ENCODE results near the gene PSAPL1.

The PSAPL1 gene

DNA sequence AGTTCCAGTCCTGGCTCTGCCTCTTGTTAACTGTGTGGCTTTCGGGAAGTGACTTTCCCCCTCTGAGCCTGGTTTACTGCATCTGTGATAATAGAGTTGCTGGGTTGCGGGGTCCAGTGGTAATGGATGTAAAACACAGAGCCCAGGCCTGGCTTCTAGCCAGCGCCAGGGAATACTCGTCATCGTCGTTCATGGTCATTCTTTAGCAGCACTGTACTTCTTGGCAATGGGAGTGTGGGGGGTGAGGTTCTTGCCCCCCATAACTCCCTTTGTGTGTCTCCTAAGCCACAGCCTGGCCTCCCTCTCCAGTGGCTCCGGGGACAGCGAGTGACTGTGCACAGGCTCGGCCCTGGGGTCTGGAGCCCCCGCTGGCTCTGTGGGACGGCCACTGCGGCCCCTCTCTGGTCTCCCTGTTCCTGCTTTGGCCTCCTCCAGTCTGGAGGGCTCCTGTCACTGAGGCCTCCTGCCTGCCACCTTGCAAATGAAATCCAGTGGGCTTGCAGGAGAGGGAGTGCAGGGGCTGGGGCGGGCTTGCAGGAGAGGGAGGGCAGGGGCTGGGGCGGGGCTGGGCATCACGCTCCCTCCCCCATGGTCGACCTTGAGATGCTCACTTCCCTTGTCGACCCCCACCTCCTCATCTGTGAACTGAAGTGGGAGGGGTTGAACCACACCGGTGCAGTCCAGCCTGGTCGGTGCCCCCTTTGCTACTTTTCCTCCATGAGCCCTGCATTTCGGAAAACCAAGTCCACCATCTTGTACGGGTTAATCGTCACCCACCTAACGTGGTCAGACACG, 13.2 kb downstream of the PSAPL1 start:
- TF ChIP-seq GABPA (IDR thresholded peaks at IDR 0.05; ENCODE audit: low read depth), result no peak
- TF ChIP-seq, protein P1, sequence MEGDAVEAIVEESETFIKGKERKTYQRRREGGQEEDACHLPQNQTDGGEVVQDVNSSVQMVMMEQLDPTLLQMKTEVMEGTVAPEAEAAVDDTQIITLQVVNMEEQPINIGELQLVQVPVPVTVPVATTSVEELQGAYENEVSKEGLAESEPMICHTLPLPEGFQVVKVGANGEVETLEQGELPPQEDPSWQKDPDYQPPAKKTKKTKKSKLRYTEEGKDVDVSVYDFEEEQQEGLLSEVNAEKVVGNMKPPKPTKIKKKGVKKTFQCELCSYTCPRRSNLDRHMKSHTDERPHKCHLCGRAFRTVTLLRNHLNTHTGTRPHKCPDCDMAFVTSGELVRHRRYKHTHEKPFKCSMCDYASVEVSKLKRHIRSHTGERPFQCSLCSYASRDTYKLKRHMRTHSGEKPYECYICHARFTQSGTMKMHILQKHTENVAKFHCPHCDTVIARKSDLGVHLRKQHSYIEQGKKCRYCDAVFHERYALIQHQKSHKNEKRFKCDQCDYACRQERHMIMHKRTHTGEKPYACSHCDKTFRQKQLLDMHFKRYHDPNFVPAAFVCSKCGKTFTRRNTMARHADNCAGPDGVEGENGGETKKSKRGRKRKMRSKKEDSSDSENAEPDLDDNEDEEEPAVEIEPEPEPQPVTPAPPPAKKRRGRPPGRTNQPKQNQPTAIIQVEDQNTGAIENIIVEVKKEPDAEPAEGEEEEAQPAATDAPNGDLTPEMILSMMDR (IDR thresholded peaks at IDR 0.05; ENCODE audit: insufficient read depth, low read length), result no peak
- no peak for TF ChIP-seq POLR2AphosphoS5 (IDR thresholded peaks at IDR 0.05; ENCODE audit: low read depth)
- no peak for TF ChIP-seq SPI1 (IDR thresholded peaks at IDR 0.05; ENCODE audit: borderline replicate concordance, low read depth)
- TF ChIP-seq, protein P2, sequence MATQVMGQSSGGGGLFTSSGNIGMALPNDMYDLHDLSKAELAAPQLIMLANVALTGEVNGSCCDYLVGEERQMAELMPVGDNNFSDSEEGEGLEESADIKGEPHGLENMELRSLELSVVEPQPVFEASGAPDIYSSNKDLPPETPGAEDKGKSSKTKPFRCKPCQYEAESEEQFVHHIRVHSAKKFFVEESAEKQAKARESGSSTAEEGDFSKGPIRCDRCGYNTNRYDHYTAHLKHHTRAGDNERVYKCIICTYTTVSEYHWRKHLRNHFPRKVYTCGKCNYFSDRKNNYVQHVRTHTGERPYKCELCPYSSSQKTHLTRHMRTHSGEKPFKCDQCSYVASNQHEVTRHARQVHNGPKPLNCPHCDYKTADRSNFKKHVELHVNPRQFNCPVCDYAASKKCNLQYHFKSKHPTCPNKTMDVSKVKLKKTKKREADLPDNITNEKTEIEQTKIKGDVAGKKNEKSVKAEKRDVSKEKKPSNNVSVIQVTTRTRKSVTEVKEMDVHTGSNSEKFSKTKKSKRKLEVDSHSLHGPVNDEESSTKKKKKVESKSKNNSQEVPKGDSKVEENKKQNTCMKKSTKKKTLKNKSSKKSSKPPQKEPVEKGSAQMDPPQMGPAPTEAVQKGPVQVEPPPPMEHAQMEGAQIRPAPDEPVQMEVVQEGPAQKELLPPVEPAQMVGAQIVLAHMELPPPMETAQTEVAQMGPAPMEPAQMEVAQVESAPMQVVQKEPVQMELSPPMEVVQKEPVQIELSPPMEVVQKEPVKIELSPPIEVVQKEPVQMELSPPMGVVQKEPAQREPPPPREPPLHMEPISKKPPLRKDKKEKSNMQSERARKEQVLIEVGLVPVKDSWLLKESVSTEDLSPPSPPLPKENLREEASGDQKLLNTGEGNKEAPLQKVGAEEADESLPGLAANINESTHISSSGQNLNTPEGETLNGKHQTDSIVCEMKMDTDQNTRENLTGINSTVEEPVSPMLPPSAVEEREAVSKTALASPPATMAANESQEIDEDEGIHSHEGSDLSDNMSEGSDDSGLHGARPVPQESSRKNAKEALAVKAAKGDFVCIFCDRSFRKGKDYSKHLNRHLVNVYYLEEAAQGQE (IDR thresholded peaks at IDR 0.05; ENCODE audit: insufficient replicate concordance, low read depth), result no peak
- no peaks in the 10 kb centered on the region for H3K27me3 ChIP-seq (ENCODE audit: insufficient read depth, poor library complexity, severe bottlenecking)
- H3K4me3 ChIP-seq (replicated peaks; ENCODE audit: insufficient read depth, low read length), result no peak overlapping the region
- no peak overlapping the region for H3K27ac ChIP-seq (replicated peaks)
- no peak for DNase-seq (ENCODE audit: low read depth in 1 of 2, low spot score in 1 of 2)

DNA sequence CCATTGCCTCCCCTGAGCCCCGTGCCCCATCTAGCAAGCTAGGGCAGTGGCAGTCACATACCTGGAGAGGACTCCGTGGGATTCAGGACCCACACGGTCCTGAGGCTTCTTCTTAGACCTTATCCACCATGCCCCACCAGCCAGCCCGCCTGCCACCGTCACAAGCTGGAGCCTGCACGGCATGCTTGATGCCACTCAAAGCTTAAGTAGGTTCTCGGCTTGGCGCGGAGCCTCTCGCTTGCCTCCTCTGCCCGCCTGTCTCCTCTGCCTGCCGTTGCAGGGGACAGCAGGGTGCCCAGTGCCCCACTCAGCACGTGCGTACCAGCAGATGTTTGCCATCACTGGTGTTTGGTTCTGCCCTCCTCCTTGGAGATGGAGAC, 14.1 kb downstream of the PSAPL1 start:
- Histone ChIP-seq H3K4me3 (replicated peaks; ENCODE audit: insufficient read depth, low read length) (no peak overlapping the region), H3K27ac (replicated peaks) (no peak overlapping the region), H3K27me3 (ENCODE audit: insufficient read depth, poor library complexity, severe bottlenecking) (no peaks in the 10 kb centered on the region)
- TF ChIP-seq, protein P1 (IDR thresholded peaks at IDR 0.05; ENCODE audit: insufficient read depth, low read length), result no peak
- TF ChIP-seq, protein P2 (IDR thresholded peaks at IDR 0.05; ENCODE audit: insufficient replicate concordance, low read depth), result no peak
- TF ChIP-seq POLR2AphosphoS5 (IDR thresholded peaks at IDR 0.05; ENCODE audit: low read depth), result no peak
- no peak for TF ChIP-seq GABPA (IDR thresholded peaks at IDR 0.05; ENCODE audit: low read depth)
- no peak for TF ChIP-seq SPI1 (IDR thresholded peaks at IDR 0.05; ENCODE audit: borderline replicate concordance, low read depth)
- no peak for DNase-seq (ENCODE audit: low read depth in 1 of 2, low spot score in 1 of 2)

DNA sequence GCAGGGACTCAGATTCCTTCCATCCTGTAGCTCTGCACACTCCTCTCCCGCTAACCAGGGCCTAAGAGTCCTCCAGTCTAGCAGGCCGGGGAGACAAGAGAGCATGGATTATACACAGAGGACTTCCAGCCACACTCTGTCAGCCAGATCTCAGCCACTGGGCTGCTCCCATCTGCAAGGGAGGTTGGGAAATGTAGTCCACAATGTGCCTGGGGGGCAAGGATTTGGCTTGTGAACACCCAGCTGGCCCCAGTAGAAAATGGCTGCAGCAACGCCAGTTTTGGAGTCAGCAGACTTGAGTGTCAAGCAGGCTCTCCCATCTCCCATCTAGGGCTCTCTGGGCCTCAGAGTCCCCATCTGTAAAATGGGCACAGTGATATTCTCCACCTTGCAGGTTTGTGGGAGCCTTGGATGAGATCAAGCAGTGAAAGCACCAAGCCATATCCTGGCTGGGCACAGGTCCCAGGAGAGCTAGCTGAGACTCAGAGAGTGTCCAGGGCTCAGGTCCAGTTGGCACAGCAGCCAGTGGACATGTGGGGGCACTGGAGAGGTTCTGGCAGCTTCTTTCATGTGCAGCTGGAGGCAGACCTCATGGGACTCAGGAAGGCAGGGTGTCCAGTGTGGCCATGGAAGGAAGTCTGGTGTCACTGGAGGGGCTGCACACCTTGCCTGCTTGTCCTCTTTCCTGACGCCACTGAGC, 14.6 kb downstream of the PSAPL1 start:
- H3K27me3 ChIP-seq (ENCODE audit: insufficient read depth, poor library complexity, severe bottlenecking), result no peaks in the 10 kb centered on the region
- no peak overlapping the region for H3K27ac ChIP-seq (replicated peaks)
- DNase-seq (ENCODE audit: low read depth in 1 of 2, low spot score in 1 of 2), result no peak
- TF ChIP-seq GABPA (IDR thresholded peaks at IDR 0.05; ENCODE audit: low read depth), result no peak
- TF ChIP-seq, protein P2 (IDR thresholded peaks at IDR 0.05; ENCODE audit: insufficient replicate concordance, low read depth), result no peak
- TF ChIP-seq, protein P1 (IDR thresholded peaks at IDR 0.05; ENCODE audit: insufficient read depth, low read length), result no peak
- TF ChIP-seq SPI1 (IDR thresholded peaks at IDR 0.05; ENCODE audit: borderline replicate concordance, low read depth), result no peak
- no peak for TF ChIP-seq POLR2AphosphoS5 (IDR thresholded peaks at IDR 0.05; ENCODE audit: low read depth)
- H3K4me3 ChIP-seq (replicated peaks; ENCODE audit: insufficient read depth, low read length), result no peak overlapping the region
